Hematopoietic multipotent progenitor cell (in vitro differentiated cells): ENCODE measurements around the gene DLGAP1. TPM values are rescaled to one million over a fixed set of nuclear protein-coding genes. Genes with fewer than 3 reads are reported as not detected.
"Not testable (repeated sequence)": the region's sequence is repeated elsewhere in the genome, so short reads cannot be mapped to it uniquely, and the experiment has no call there.

ENCODE experiments used
- DNase-seq, 3 donors: peaks; one replicate each; pipeline ENCODE4 v3.0.0-alpha.2; 2011 to 2015; ENCODE audit warnings: low read depth in 2 of 3, low spot score in 2 of 3
- total RNA-seq: library from RNA; depleted of rRNA; stranded (reverse); fragments of >200 nt; gene quantifications from one replicate; pipeline ENCODE4 v1.2.3, GENCODE V29; 2012

DLGAP1 gene
- total RNA-seq, 1 donor, result 0.27 TPM

GRCh38 chr18:4102901-4103300 is 352.2 kb downstream of the DLGAP1 start:
- no peak for DNase-seq

GRCh38 chr18:4101009-4101408 is 354.1 kb downstream of the DLGAP1 start:
- no peak for DNase-seq

- DNase-seq, result no peak
Measured at GRCh38 chr18:4096486-4096885, 358.6 kb downstream of the DLGAP1 start.

GRCh38 chr18:4093676-4094075 is 361.4 kb downstream of the DLGAP1 start:
- no peak for DNase-seq

- DNase-seq, result no peak
Measured at GRCh38 chr18:4084382-4084900, 370.7 kb downstream of the DLGAP1 start.

GRCh38 chr18:4078246-4078645 is 376.9 kb downstream of the DLGAP1 start:
- no peak for DNase-seq

- no peak for DNase-seq
Measured at GRCh38 chr18:4077721-4078120, 377.4 kb downstream of the DLGAP1 start.

- DNase-seq, result no peak
Measured at GRCh38 chr18:4077204-4077603, 377.9 kb downstream of the DLGAP1 start.

GRCh38 chr18:4074647-4075046 is 380.5 kb downstream of the DLGAP1 start:
- no peak for DNase-seq

- DNase-seq, result no peak
Measured at GRCh38 chr18:4069183-4069582, 385.9 kb downstream of the DLGAP1 start.

- DNase-seq, result peak in 2 of 3 donors; percentile 25 to 60
Measured at GRCh38 chr18:4068552-4069158, 386.5 kb downstream of the DLGAP1 start.

GRCh38 chr18:4063545-4063944 is 391.6 kb downstream of the DLGAP1 start:
- no peak for DNase-seq

GRCh38 chr18:4060427-4061281 is 394.5 kb downstream of the DLGAP1 start:
- peak in 1 of 3 donors; percentile 33 for DNase-seq

GRCh38 chr18:4058179-4058578 is 396.9 kb downstream of the DLGAP1 start:
- no peak for DNase-seq

- DNase-seq, result no peak
Measured at GRCh38 chr18:4040391-4041092, 414.6 kb downstream of the DLGAP1 start.

- DNase-seq, result no peak
Measured at GRCh38 chr18:4035521-4035920, 419.6 kb downstream of the DLGAP1 start.

- DNase-seq, result not testable (repeated sequence)
Measured at GRCh38 chr18:4034815-4035214, 420.3 kb downstream of the DLGAP1 start.

GRCh38 chr18:4026542-4026941 is 428.6 kb downstream of the DLGAP1 start:
- DNase-seq, result no peak

- DNase-seq, result no peak
Measured at GRCh38 chr18:4024702-4025101, 430.4 kb downstream of the DLGAP1 start.

- DNase-seq, result not testable (repeated sequence)
Measured at GRCh38 chr18:4022749-4023148, 432.4 kb downstream of the DLGAP1 start.

- DNase-seq, result no peak
Measured at GRCh38 chr18:4020026-4020425, 435.1 kb downstream of the DLGAP1 start.
